ENCODE results near the gene TSPAN9.

TSPAN9 gene

DNA sequence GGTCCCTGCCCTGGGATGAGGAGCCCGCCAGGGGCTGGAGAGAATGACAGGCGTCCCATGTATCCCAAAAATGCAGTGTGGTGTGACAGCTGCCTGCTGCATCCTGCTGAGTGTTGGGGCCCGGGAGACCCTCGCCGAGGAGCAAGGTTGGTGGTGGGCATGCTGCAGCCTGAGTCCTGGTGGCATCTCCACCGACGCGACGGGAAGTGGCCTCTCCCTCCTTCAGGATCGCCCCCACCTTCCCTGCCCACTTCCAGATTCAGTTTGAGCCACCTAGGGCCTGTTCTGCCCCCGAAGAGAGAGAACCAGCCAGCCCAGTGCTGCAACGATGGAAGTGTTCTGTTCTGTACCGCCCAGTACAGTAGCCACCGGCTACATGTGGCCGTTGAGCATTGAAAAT lies 70.1 kb downstream of the TSPAN9 start:
- H3K4me2 ChIP-seq (ENCODE audit: low read length), result no peak overlapping the region
- no peak overlapping the region for H3K4me3 ChIP-seq (ENCODE audit: low read depth, low read length, poor library complexity, severe bottlenecking)
- H3K27me3 ChIP-seq (ENCODE audit: insufficient read depth, low read length), result peaks cover 39% of the 10 kb centered on the region; the same call in 1 of the 2 replicates
- H3F3A ChIP-seq (ENCODE audit: insufficient read depth, low read length), result no peaks in the 10 kb centered on the region
- H3K27ac ChIP-seq (ENCODE audit: low read depth, low read length, poor library complexity, severe bottlenecking), result no peak overlapping the region
- H3K9ac ChIP-seq (ENCODE audit: low read length), result no peak overlapping the region
- no peaks in the 10 kb centered on the region for H3K9me3 ChIP-seq (ENCODE audit: low read length)
- H4K20me1 ChIP-seq (ENCODE audit: insufficient read depth, low read length), result no peaks in the 10 kb centered on the region
- no peaks in the 10 kb centered on the region for H3K79me2 ChIP-seq (ENCODE audit: insufficient read depth, low read length)
- no peaks in the 10 kb centered on the region for H3K4me1 ChIP-seq (ENCODE audit: insufficient read depth, low read length, severe bottlenecking)
- H3K36me3 ChIP-seq (ENCODE audit: insufficient read depth, low read length), result no peaks in the 10 kb centered on the region
- H2AFZ ChIP-seq (ENCODE audit: low read length), result no peak overlapping the region
- TF ChIP-seq EZH2 (IDR thresholded peaks at IDR 0.05; ENCODE audit: borderline replicate concordance, low read length), result no peak
- no peak for TF ChIP-seq CTCF (IDR thresholded peaks at IDR 0.05; ENCODE audit: low read length)
- no peaks in the 10 kb centered on the region for H3K9me2 ChIP-seq (ENCODE audit: low read depth, low read length)

DNA sequence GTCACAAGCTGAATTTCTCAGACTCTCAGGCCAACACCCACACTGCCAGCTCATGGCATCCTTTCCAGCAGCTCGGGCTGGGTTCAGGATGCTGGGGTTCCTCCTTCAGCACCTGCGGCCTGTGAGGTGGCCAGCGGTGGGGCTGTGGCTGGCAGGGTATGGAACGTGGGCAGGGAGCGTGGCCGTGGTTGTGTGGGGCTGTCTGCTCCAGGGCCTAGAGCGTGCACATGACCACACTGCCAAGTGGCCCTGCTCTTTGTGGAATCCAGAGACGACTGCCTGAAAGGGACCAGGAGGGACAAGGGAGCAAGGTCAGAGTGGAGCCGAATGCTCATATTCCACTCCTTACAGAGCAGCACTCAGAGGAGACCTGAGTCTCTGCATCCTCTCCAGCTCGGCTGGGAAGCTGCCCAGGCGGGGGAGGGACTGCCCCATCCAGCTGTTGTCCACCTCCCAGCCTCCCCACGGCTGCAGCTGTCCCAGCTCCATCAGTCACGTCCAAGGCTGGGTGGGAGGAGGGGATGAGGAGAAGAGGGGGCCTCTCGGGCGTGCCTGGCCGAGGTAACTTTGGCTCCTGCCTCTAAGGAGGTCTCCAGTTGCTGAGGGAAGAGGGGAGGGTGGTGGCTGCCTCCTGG lies 71.3 kb downstream of the TSPAN9 start:
- Histone ChIP-seq H4K20me1 (ENCODE audit: insufficient read depth, low read length) (no peaks in the 10 kb centered on the region), H3K27ac (ENCODE audit: low read depth, low read length, poor library complexity, severe bottlenecking) (no peak overlapping the region), H3K4me2 (ENCODE audit: low read length) (no peak overlapping the region), H3K79me2 (ENCODE audit: insufficient read depth, low read length) (no peaks in the 10 kb centered on the region), H3K9ac (ENCODE audit: low read length) (no peak overlapping the region), H3F3A (ENCODE audit: insufficient read depth, low read length) (no peaks in the 10 kb centered on the region), H2AFZ (ENCODE audit: low read length) (no peak overlapping the region), H3K27me3 (ENCODE audit: insufficient read depth, low read length) (peaks cover 38% of the 10 kb centered on the region; the same call in 1 of the 2 replicates), H3K4me1 (ENCODE audit: insufficient read depth, low read length, severe bottlenecking) (no peaks in the 10 kb centered on the region), H3K9me3 (ENCODE audit: low read length) (no peaks in the 10 kb centered on the region), H3K36me3 (ENCODE audit: insufficient read depth, low read length) (no peaks in the 10 kb centered on the region), H3K4me3 (ENCODE audit: low read depth, low read length, poor library complexity, severe bottlenecking) (no peak overlapping the region), H3K9me2 (ENCODE audit: low read depth, low read length) (no peaks in the 10 kb centered on the region)
- TF ChIP-seq CTCF (IDR thresholded peaks at IDR 0.05; ENCODE audit: low read length) (no peak), EZH2 (IDR thresholded peaks at IDR 0.05; ENCODE audit: borderline replicate concordance, low read length) (no peak)

GRCh38 chr12:3149515-3150307 lies 72.5 kb downstream of the TSPAN9 start:
- no peak overlapping the region for H2AFZ ChIP-seq (ENCODE audit: low read length)
- no peaks in the 10 kb centered on the region for H3K36me3 ChIP-seq (ENCODE audit: insufficient read depth, low read length)
- H3F3A ChIP-seq (ENCODE audit: insufficient read depth, low read length), result no peaks in the 10 kb centered on the region
- TF ChIP-seq CTCF (IDR thresholded peaks at IDR 0.05; ENCODE audit: low read length), result no peak
- TF ChIP-seq EZH2 (IDR thresholded peaks at IDR 0.05; ENCODE audit: borderline replicate concordance, low read length), result no peak
- H3K79me2 ChIP-seq (ENCODE audit: insufficient read depth, low read length), result no peaks in the 10 kb centered on the region
- no peak overlapping the region for H3K27ac ChIP-seq (ENCODE audit: low read depth, low read length, poor library complexity, severe bottlenecking)
- no peaks in the 10 kb centered on the region for H3K4me1 ChIP-seq (ENCODE audit: insufficient read depth, low read length, severe bottlenecking)
- H3K9ac ChIP-seq (ENCODE audit: low read length), result no peak overlapping the region
- H3K27me3 ChIP-seq (ENCODE audit: insufficient read depth, low read length), result peaks cover 30% of the 10 kb centered on the region; the same call in 1 of the 2 replicates
- no peaks in the 10 kb centered on the region for H3K9me2 ChIP-seq (ENCODE audit: low read depth, low read length)
- H3K4me3 ChIP-seq (ENCODE audit: low read depth, low read length, poor library complexity, severe bottlenecking), result no peak overlapping the region
- no peaks in the 10 kb centered on the region for H4K20me1 ChIP-seq (ENCODE audit: insufficient read depth, low read length)
- H3K9me3 ChIP-seq (ENCODE audit: low read length), result no peaks in the 10 kb centered on the region
- no peak overlapping the region for H3K4me2 ChIP-seq (ENCODE audit: low read length)

All from OCI-LY1 (cell line).